HCT116 (cell line): ENCODE data around the gene CCDC83. TPM values are rescaled to one million over a fixed set of nuclear protein-coding genes. Genes with fewer than 3 reads are reported as not detected.

Experiments used
- ATAC-seq: fragments of 200-7000 bp; cut with Tn5 transposase; 2 replicates; pipeline ENCODE4 v1.9.1; 2020; ENCODE audit warnings: mild to moderate bottlenecking, moderate library complexity
- BruUV-seq: library from RNA; stranded (reverse); fragments of 400-500 nt; replicated peaks from 2 replicates; lab custom pipeline; 2021; lab: Mats Ljungman, UMichigan
- CTCF ChIA-PET: fragments of 300-600 bp; sonication (Branson Sonifier 250); formaldehyde crosslinking; loops from one replicate; lab custom pipeline; 2021; ENCODE audit warnings: antibody characterized with exemption; lab: Charles Lee
- POLR2A ChIA-PET: fragments of 300-600, 350-600 bp; sonication (Branson Sonifier 250); formaldehyde crosslinking; loops from one replicate; lab custom pipeline; 2021; ENCODE audit warnings: antibody characterized with exemption; lab: Charles Lee
- RAD21 ChIA-PET, 2 experiments: fragments of 300-600 bp; sonication (Branson Sonifier 250); formaldehyde crosslinking; loops; one replicate each; lab custom pipeline; 2023; ENCODE audit warnings: low total read pairs in 2 of 2; ENCODE audit not compliant: uncharacterized antibody in 2 of 2, unreplicated experiment in 2 of 2, low non-redundant PET in 1 of 2; lab: Charles Lee
- DNase-seq: peaks from one replicate; pipeline ENCODE4 v3.0.0-alpha.2; 2010; ENCODE audit warnings: low read depth, low spot score
- H2AFZ ChIP-seq: fragments of 200-600 bp; shearing (Covaris generic), sonication (generic); 2 replicates; pipeline ENCODE4 v1.6.1; 2017; ENCODE audit warnings: low read depth, mixed run types, mixed read lengths, antibody characterized with exemption, low read length; ENCODE audit not compliant: poor library complexity, severe bottlenecking
- H3K27ac ChIP-seq: 2 replicates; pipeline ENCODE4 v1.5.1; 2012; ENCODE audit warnings: low read depth, low read length
- H3K27me3 ChIP-seq: fragments of 200-600 bp; sonication (generic); 2 replicates; pipeline ENCODE4 v1.6.1; 2016; ENCODE audit warnings: mixed run types, low read length, mixed read lengths; ENCODE audit not compliant: insufficient read depth
- H3K36me3 ChIP-seq, 2 experiments: fragments of 200-500 bp in 1 of 2; fragments of 200-600 bp in 1 of 2; sonication (Bioruptor generic) in 1 of 2; sonication (generic) in 1 of 2; 2 replicates each; pipeline versions ENCODE4 v1.5.1 to v1.6.1; 2014 to 2016; ENCODE audit warnings: low read length in 2 of 2, inconsistent platforms in 1 of 2, mixed read lengths in 1 of 2, mixed run types in 1 of 2; ENCODE audit not compliant: insufficient read depth in 2 of 2, control insufficient read depth in 1 of 2
- H3K4me1 ChIP-seq, 2 experiments: fragments of 200-600 bp in 1 of 2; sonication (generic) in 1 of 2; 2 replicates each; pipeline versions ENCODE4 v1.5.1 to v1.6.1; 2012 to 2017; ENCODE audit warnings: low read length in 2 of 2, inconsistent platforms in 1 of 2, mild to moderate bottlenecking in 1 of 2, mixed read lengths in 1 of 2, mixed run types in 1 of 2, moderate library complexity in 1 of 2; ENCODE audit not compliant: insufficient read depth in 2 of 2, control insufficient read depth in 1 of 2
- H3K4me2 ChIP-seq: fragments of 200-600 bp; sonication (generic); 2 replicates; pipeline ENCODE4 v1.6.1; 2017; ENCODE audit warnings: mixed run types, low read length, mixed read lengths
- H3K4me3 ChIP-seq, 2 experiments: fragments of 200-600 bp in 1 of 2; sonication (generic) in 1 of 2; replicated peaks in 1 of 2; 2 replicates each; pipeline ENCODE4 v1.5.1; 2011 to 2016; ENCODE audit warnings: low read length in 2 of 2, control low read depth in 1 of 2, low read depth in 1 of 2, mild to moderate bottlenecking in 1 of 2, mixed read lengths in 1 of 2, mixed run types in 1 of 2
- H3K79me2 ChIP-seq: fragments of 200-600 bp; sonication (generic); 2 replicates; pipeline ENCODE4 v1.6.1; 2017; ENCODE audit warnings: mild to moderate bottlenecking, mixed run types, low read length, moderate library complexity, mixed read lengths; ENCODE audit not compliant: insufficient read depth
- H3K9ac ChIP-seq: fragments of 200-600 bp; sonication (generic); 2 replicates; pipeline ENCODE4 v1.6.1; 2016; ENCODE audit warnings: low read length, mixed read lengths
- H3K9me2 ChIP-seq: fragments of 200-600 bp; sonication (generic), shearing (Covaris generic); 2 replicates; pipeline ENCODE4 v1.6.1; 2017; ENCODE audit warnings: mixed run types, mild to moderate bottlenecking, moderate library complexity; ENCODE audit not compliant: insufficient read depth
- H3K9me3 ChIP-seq, 2 experiments: fragments of 200-500 bp in 1 of 2; fragments of 200-600 bp in 1 of 2; sonication (Bioruptor generic) in 1 of 2; sonication (generic) in 1 of 2; 2 replicates each; pipeline ENCODE4 v1.6.1; 2014 to 2017; ENCODE audit warnings: low read length in 2 of 2, mixed read lengths in 2 of 2, inconsistent platforms in 1 of 2, low read depth in 1 of 2, mild to moderate bottlenecking in 1 of 2, mixed run types in 1 of 2, moderate library complexity in 1 of 2; ENCODE audit not compliant: control insufficient read depth in 1 of 2, insufficient read depth in 1 of 2
- H4K20me1 ChIP-seq: fragments of 200-600 bp; sonication (generic), shearing (Covaris generic); 2 replicates; pipeline ENCODE4 v1.6.1; 2017; ENCODE audit warnings: mixed run types, mild to moderate bottlenecking, moderate library complexity; ENCODE audit not compliant: insufficient read depth
- ATF3 ChIP-seq: IDR thresholded peaks from 2 replicates; pipeline ENCODE4 v1.6.1; 2012
- CBX3 ChIP-seq: IDR thresholded peaks from 2 replicates; pipeline ENCODE4 v1.6.1; 2012; ENCODE audit warnings: low read depth
- CTCF ChIP-seq, 3 experiments: fragments of 200-600 bp in 1 of 3; sonication (generic) in 1 of 3; IDR thresholded peaks in 2 of 3; conservative IDR thresholded peaks in 1 of 3; 2 replicates each; pipeline ENCODE4 v1.5.1; 2012 to 2017; ENCODE audit warnings: low read depth in 2 of 3, low read length in 2 of 3, antibody characterized with exemption in 1 of 3, borderline replicate concordance in 1 of 3, control low read depth in 1 of 3, mild to moderate bottlenecking in 1 of 3, mixed read lengths in 1 of 3, mixed run types in 1 of 3, moderate library complexity in 1 of 3; ENCODE audit not compliant: insufficient read depth in 1 of 3
- EZH2 ChIP-seq: fragments of 200-600 bp; sonication (generic); IDR thresholded peaks from 2 replicates; pipeline ENCODE4 v1.6.1; 2017; ENCODE audit warnings: antibody characterized with exemption, mixed run types
- EZH2phosphoT487 ChIP-seq: fragments of 200-600 bp; IDR thresholded peaks from 2 replicates; pipeline ENCODE4 v1.6.1; 2018; ENCODE audit warnings: antibody characterized with exemption, borderline replicate concordance
- REST ChIP-seq: IDR thresholded peaks from 2 replicates; pipeline ENCODE4 v1.6.1; 2012; ENCODE audit warnings: low read depth
- SRF ChIP-seq: IDR thresholded peaks from 2 replicates; pipeline ENCODE4 v1.6.1; 2012; ENCODE audit warnings: low read depth
- ZBTB33 ChIP-seq: IDR thresholded peaks from 2 replicates; pipeline ENCODE4 v1.6.1; 2011; ENCODE audit warnings: mild to moderate bottlenecking, low read length, moderate library complexity; ENCODE audit not compliant: insufficient replicate concordance; ENCODE audit errors: extremely low read depth
- ZFX ChIP-seq: fragments of 450-650 bp; IDR thresholded peaks from 2 replicates; pipeline ENCODE4 v1.6.1; 2017
- intact Hi-C: fragments of 100-400 bp; cut with micrococcal nuclease; formaldehyde crosslinking; loops from 2 replicates; pipeline ENCODE4 v1.10.0; 2022
- total RNA-seq: library from RNA; stranded (reverse); gene quantifications from one replicate; pipeline ENCODE4 v1.2.1, GENCODE V29; 2021; ENCODE audit not compliant: unreplicated experiment

Gene CCDC83
- total RNA-seq, 1 experiment from 2014 or later = not detected

- BruUV-seq = no TSS peak
- no peak overlapping the region for H3K27ac ChIP-seq
- ChIA-PET POLR2A (no interaction called here), RAD21 (no interaction called here), CTCF (no interaction called here)
- intact Hi-C loops = no loop called here
- H4K20me1 ChIP-seq = no peaks in the 10 kb centered on the region
- H3K79me2 ChIP-seq = 0 out of 2 replicates have a peak, but pooled peaks cover 4% of the 10 kb centered on the region
- no peaks in the 10 kb centered on the region for H3K4me1 ChIP-seq
- ATAC-seq (no peak), DNase-seq (no peak)
- H2AFZ ChIP-seq = no peak overlapping the region
- H3K9ac ChIP-seq = no peak overlapping the region
- H3K9me3 ChIP-seq = no peaks in the 10 kb centered on the region
- no peaks in the 10 kb centered on the region for H3K27me3 ChIP-seq
- peaks cover 1 to 3% of the 10 kb centered on the region in 2 experiments; a peak in 1 of 4 replicates for H3K36me3 ChIP-seq
- H3K9me2 ChIP-seq = no peaks in the 10 kb centered on the region
- no peak for TF ChIP-seq CBX3
- TF ChIP-seq ATF3 = no peak
- TF ChIP-seq SRF = no peak
- TF ChIP-seq EZH2 = no peak
- no peak for TF ChIP-seq ZFX
- TF ChIP-seq ZBTB33 = no peak
- no peak for TF ChIP-seq CTCF (IDR thresholded peaks at IDR 0.05 in 2 of 3, conservative IDR thresholded peaks at IDR 0.05 in 1 of 3; ENCODE audit: borderline replicate concordance in 1 of 3, insufficient read depth in 1 of 3, low read depth in 2 of 3, low read length in 2 of 3)
- TF ChIP-seq REST = no peak
- no peak for TF ChIP-seq EZH2phosphoT487
- H3K4me3 ChIP-seq = no peak overlapping the region
- H3K4me2 ChIP-seq = no peak overlapping the region
Measured at GRCh38 chr11:85967457-85967856, 112.3 kb downstream of the CCDC83 start.

Other genes with a start within 250 kb of the CCDC83 start
- gene DLG2, start 228.0 kb upstream of the CCDC83 start, total RNA-seq = 2.4 TPM
- gene TMEM126B, start 226.8 kb upstream of the CCDC83 start, total RNA-seq = 49.0 TPM
- 24.1 TPM for gene TMEM126A, start 207.4 kb upstream of the CCDC83 start, total RNA-seq
- 40.2 TPM for gene CREBZF, start 190.3 kb upstream of the CCDC83 start, total RNA-seq
- gene CCDC89, start 169.2 kb upstream of the CCDC83 start, total RNA-seq = 0.22 TPM
- 12.6 TPM for gene SYTL2, start 44.2 kb upstream of the CCDC83 start, total RNA-seq
- 90.6 TPM for gene PICALM, start 213.7 kb downstream of the CCDC83 start, total RNA-seq